GM12865 (cell line): ENCODE data around the gene SH3TC2.

Experiments
- DNase-seq: peaks from one replicate; pipeline ENCODE4 v3.0.0; 2010; ENCODE audit warnings: low read depth
- H3K4me3 ChIP-seq: 2 replicates; pipeline ENCODE4 v1.5.1; 2011; ENCODE audit warnings: mild to moderate bottlenecking, low read depth, low read length, control low read depth
- CTCF ChIP-seq: IDR thresholded peaks from 2 replicates; pipeline ENCODE4 v1.5.1; 2011; ENCODE audit warnings: low read length, control low read depth, low read depth, inconsistent platforms; ENCODE audit not compliant: insufficient read depth; ENCODE audit errors: missing control alignments

Gene SH3TC2

GRCh38 chr5:149062371-149063016, 368 bp downstream of the SH3TC2 start:
- no peak for TF ChIP-seq CTCF
- no peak for DNase-seq
- H3K4me3 ChIP-seq = no peak overlapping the region

- DNase-seq = no peak
- TF ChIP-seq CTCF = no peak
- no peak overlapping the region for H3K4me3 ChIP-seq
Observed at GRCh38 chr5:149061341-149061740, 1.5 kb downstream of the SH3TC2 start.

- no peak overlapping the region for H3K4me3 ChIP-seq
- no peak for DNase-seq
- no peak for TF ChIP-seq CTCF
Observed at GRCh38 chr5:149060325-149060724, 2.5 kb downstream of the SH3TC2 start.

GRCh38 chr5:149056616-149057165, 6.2 kb downstream of the SH3TC2 start:
- no peak for TF ChIP-seq CTCF
- no peak overlapping the region for H3K4me3 ChIP-seq
- DNase-seq = no peak

- TF ChIP-seq CTCF = no peak
- no peak overlapping the region for H3K4me3 ChIP-seq
- no peak for DNase-seq
Observed at GRCh38 chr5:149054416-149054815, 8.4 kb downstream of the SH3TC2 start.

GRCh38 chr5:149053072-149053695, 9.7 kb downstream of the SH3TC2 start:
- no peak overlapping the region for H3K4me3 ChIP-seq
- no peak for DNase-seq
- no peak for TF ChIP-seq CTCF

- DNase-seq = no peak
- H3K4me3 ChIP-seq = no peak overlapping the region
- TF ChIP-seq CTCF = no peak
Observed at GRCh38 chr5:149049371-149049781, 13.5 kb downstream of the SH3TC2 start.
